Fibroblast of pulmonary artery (primary cell): ENCODE results near the gene ZNF263.

ENCODE experiments used
- DNase-seq: peaks from one replicate; pipeline ENCODE4 v3.0.0-alpha.2; 2010; ENCODE audit warnings: low read depth
- H3K4me3 ChIP-seq: replicated peaks from 2 replicates; pipeline ENCODE4 v1.5.1; 2011; ENCODE audit warnings: low read depth, mild to moderate bottlenecking, control low read depth, low read length, moderate library complexity
- CTCF ChIP-seq: IDR thresholded peaks from 2 replicates; pipeline ENCODE4 v1.5.1; 2011; ENCODE audit warnings: mild to moderate bottlenecking, control low read depth, low read length, inconsistent platforms; ENCODE audit errors: missing control alignments

The ZNF263 gene

GRCh38 chr16:3282730-3283542 lies at the start of gene ZNF263:
Gene ZNF263, plus strand, starts transcription at chr16:3283491. Its CDS starts 328 bp downstream, at chr16:3283819.
- no peak for TF ChIP-seq CTCF
- H3K4me3 ChIP-seq: peak within 1 kb of the TSS; percentile 82
- peak; percentile 99 for DNase-seq

GRCh38 chr16:3234543-3234856 lies 48.8 kb upstream of the ZNF263 start:
- DNase-seq: no peak
- no peak for TF ChIP-seq CTCF
- H3K4me3 ChIP-seq: peak overlapping the region; percentile 90

GRCh38 chr16:3234857-3235561 lies 48.3 kb upstream of the ZNF263 start, which contains the start of gene ZNF200:
Gene ZNF200, minus strand, starts transcription at chr16:3235158. Its CDS starts 1,403 bp downstream, at chr16:3233755.
- DNase-seq: peak; percentile 97

GRCh38 chr16:3235856-3236669 lies 47.2 kb upstream of the ZNF263 start:
- DNase-seq: no peak
- H3K4me3 ChIP-seq: no peak overlapping the region
- TF ChIP-seq CTCF: no peak

More at GRCh38 chr16:3234857-3235561, 48.3 kb upstream of the ZNF263 start, which contains the start of gene ZNF200:
- peak within 1 kb of the TSS; percentile 90 for H3K4me3 ChIP-seq
- no peak for TF ChIP-seq CTCF

- H3K4me3 ChIP-seq: no peak overlapping the region
- DNase-seq: no peak
Measured at GRCh38 chr16:3241761-3242160, 41.5 kb upstream of the ZNF263 start.

More at GRCh38 chr16:3241761-3242160, 41.5 kb upstream of the ZNF263 start:
- TF ChIP-seq CTCF: no peak
